ENCODE data around the gene NEK5. TPM values are rescaled to one million over a fixed set of nuclear protein-coding genes. Genes with fewer than 3 reads are reported as not detected.

NEK5 gene
- total RNA-seq, 1 donor from 2014 or later = not detected

DNA sequence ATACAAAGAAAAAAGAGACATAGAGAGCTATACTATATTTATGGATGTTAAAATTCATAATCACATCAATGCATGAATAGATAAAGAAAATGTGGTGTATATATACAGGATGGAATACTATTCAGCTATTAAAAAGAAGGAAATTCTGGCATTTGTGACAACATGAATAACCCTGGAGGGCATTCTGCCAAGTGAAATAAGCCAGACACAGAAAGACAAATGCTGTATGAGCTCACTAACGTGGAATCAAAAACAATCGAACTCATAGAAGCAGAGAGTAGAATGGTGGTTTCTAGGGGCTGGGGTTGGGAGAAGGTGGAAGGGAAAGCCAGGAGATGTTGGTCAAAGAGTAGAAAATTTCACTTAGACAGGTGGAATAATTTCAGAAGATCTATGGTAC lies 80.4 kb downstream of the NEK5 start:
- POLR2A ChIA-PET = no interaction called here
- intact Hi-C loops (cut with micrococcal nuclease) = no loop called here
- no peak overlapping the region for H3K27ac Mint-ChIP-seq

GRCh38 chr13:52047463-52047862 lies 81.4 kb downstream of the NEK5 start:
- ChIA-PET POLR2A (no interaction called here), CTCF (interaction anchor here (0.6 kb wide), 1 partner anchor 25 kb away, joined by 3 read pairs; no protein-coding TSS in a partner anchor)
- H3K4me3 Mint-ChIP-seq = no peak overlapping the region
- intact Hi-C loops (cut with micrococcal nuclease) = no loop called here
- peaks cover 4% of the 10 kb centered on the region for H3K27me3 Mint-ChIP-seq
- TF ChIP-seq CTCF (IDR thresholded peaks at IDR 0.05) = no peak
- no peak for ATAC-seq (ENCODE audit: low read depth)
- no peak for DNase-seq
- no peaks in the 10 kb centered on the region for H3K36me3 Mint-ChIP-seq (ENCODE audit: low read depth)
- no peak overlapping the region for H3K27ac Mint-ChIP-seq
- H3K4me1 Mint-ChIP-seq = no peaks in the 10 kb centered on the region
- H3K9me3 Mint-ChIP-seq = peaks cover 8% of the 10 kb centered on the region

More for the DNA sequence above, 80.4 kb downstream of the NEK5 start:
- Mint-ChIP-seq H3K9me3 (peaks cover 10% of the 10 kb centered on the region), H3K4me1 (no peaks in the 10 kb centered on the region), H3K36me3 (ENCODE audit: low read depth) (no peaks in the 10 kb centered on the region), H3K27me3 (peaks cover 4% of the 10 kb centered on the region), H3K4me3 (no peak overlapping the region)
- TF ChIP-seq CTCF (IDR thresholded peaks at IDR 0.05) = no peak
- ATAC-seq (ENCODE audit: low read depth) (no peak), DNase-seq (no peak)
- CTCF ChIA-PET = no interaction called here

- ATAC-seq (ENCODE audit: low read depth) (no peak), DNase-seq (no peak)
- CTCF ChIA-PET = no interaction called here
- Mint-ChIP-seq H3K27ac (no peak overlapping the region), H3K36me3 (ENCODE audit: low read depth) (peaks cover 2% of the 10 kb centered on the region), H3K27me3 (no peaks in the 10 kb centered on the region), H3K4me3 (no peak overlapping the region), H3K9me3 (peaks cover 4% of the 10 kb centered on the region), H3K4me1 (no peaks in the 10 kb centered on the region)
- POLR2A ChIA-PET = no interaction called here
- no peak for TF ChIP-seq CTCF (IDR thresholded peaks at IDR 0.05)
- intact Hi-C loops (cut with micrococcal nuclease) = no loop called here
Observed at GRCh38 chr13:52043675-52044074, 85.2 kb downstream of the NEK5 start.

GRCh38 chr13:52036037-52036436 lies 92.8 kb downstream of the NEK5 start:
- DNase-seq (no peak), ATAC-seq (ENCODE audit: low read depth) (no peak)
- POLR2A ChIA-PET = no interaction called here
- no peak for TF ChIP-seq CTCF (IDR thresholded peaks at IDR 0.05)
- Mint-ChIP-seq H3K27me3 (no peaks in the 10 kb centered on the region), H3K27ac (no peak overlapping the region), H3K36me3 (ENCODE audit: low read depth) (peaks cover 3% of the 10 kb centered on the region), H3K4me3 (no peak overlapping the region), H3K4me1 (no peaks in the 10 kb centered on the region), H3K9me3 (no peaks in the 10 kb centered on the region)
- CTCF ChIA-PET = no interaction called here
- intact Hi-C loops (cut with micrococcal nuclease) = no loop called here

GRCh38 chr13:52034616-52035226 lies 94.2 kb downstream of the NEK5 start:
- POLR2A ChIA-PET = no interaction called here
- intact Hi-C loops (cut with micrococcal nuclease) = no loop called here
- H3K27ac Mint-ChIP-seq = no peak overlapping the region
- CTCF ChIA-PET = no interaction called here
- H3K9me3 Mint-ChIP-seq = no peaks in the 10 kb centered on the region
- peaks cover 10% of the 10 kb centered on the region for H3K36me3 Mint-ChIP-seq (ENCODE audit: low read depth)
- no peaks in the 10 kb centered on the region for H3K4me1 Mint-ChIP-seq
- H3K27me3 Mint-ChIP-seq = no peaks in the 10 kb centered on the region
- no peak overlapping the region for H3K4me3 Mint-ChIP-seq
- ATAC-seq (ENCODE audit: low read depth) (no peak), DNase-seq (no peak)
- TF ChIP-seq CTCF (IDR thresholded peaks at IDR 0.05) = no peak
